Peyer's patch (tissue), 4 donors: ENCODE data around the gene SCN5A. TPM values are rescaled to one million over a fixed set of nuclear protein-coding genes. Genes with fewer than 3 reads are reported as not detected.

Experiments used
- DNase-seq, 3 donors: peaks; one replicate each; pipeline ENCODE4 v3.0.0-alpha.2; 2017 to 2019
- H3K27ac ChIP-seq, 4 donors: fragments of 200-600 bp; sonication (generic); one replicate each; pipeline ENCODE4 v1.5.1; 2016 to 2019
- H3K27me3 ChIP-seq, 2 donors: fragments of 200-600 bp; sonication (generic); one replicate each; pipeline ENCODE4 v1.5.1; 2019
- H3K36me3 ChIP-seq, 3 donors: fragments of 200-600 bp; sonication (generic); one replicate each; pipeline ENCODE4 v1.5.1; 2016 to 2019
- H3K4me1 ChIP-seq, 4 donors: fragments of 200-600 bp; sonication (generic); one replicate each; pipeline ENCODE4 v1.5.1; 2016 to 2019
- H3K4me3 ChIP-seq, 4 donors: fragments of 200-600 bp; sonication (generic); 1 replicate in 3 of 4; 2 replicates in 1 of 4; pipeline ENCODE4 v1.5.1; 2016 to 2019; ENCODE audit warnings: mild to moderate bottlenecking in 1 of 4
- H3K9me3 ChIP-seq, 4 donors: fragments of 200-600 bp; sonication (generic); one replicate each; pipeline ENCODE4 v1.5.1; 2016 to 2019; ENCODE audit warnings: mild to moderate bottlenecking in 1 of 4
- POLR2A ChIP-seq, 2 donors: fragments of 450-650 bp; IDR thresholded peaks; one replicate each; pipeline ENCODE4 v1.5.1; 2017; ENCODE audit warnings: antibody characterized with exemption in 2 of 2, mild to moderate bottlenecking in 2 of 2, moderate library complexity in 2 of 2
- total RNA-seq, 4 donors: library from RNA; depleted of rRNA; stranded (reverse); fragments of >200 nt; gene quantifications; one replicate each; pipeline ENCODE4 v1.1.0, GENCODE V29; 2016
- TF ChIP-seq, protein P1 (sequence below), 6 experiments: fragments of 450-650 bp in 4 of 6; fragments of 200-600 bp in 2 of 6; sonication (generic) in 1 of 6; IDR thresholded peaks; one replicate each; pipeline ENCODE4 v1.5.1; 2017 to 2019; ENCODE audit warnings: antibody characterized with exemption in 6 of 6, mild to moderate bottlenecking in 3 of 6, moderate library complexity in 1 of 6

SCN5A gene
- total RNA-seq, 4 donors from 2014 or later = 0.13 TPM; not detected in 3

DNA sequence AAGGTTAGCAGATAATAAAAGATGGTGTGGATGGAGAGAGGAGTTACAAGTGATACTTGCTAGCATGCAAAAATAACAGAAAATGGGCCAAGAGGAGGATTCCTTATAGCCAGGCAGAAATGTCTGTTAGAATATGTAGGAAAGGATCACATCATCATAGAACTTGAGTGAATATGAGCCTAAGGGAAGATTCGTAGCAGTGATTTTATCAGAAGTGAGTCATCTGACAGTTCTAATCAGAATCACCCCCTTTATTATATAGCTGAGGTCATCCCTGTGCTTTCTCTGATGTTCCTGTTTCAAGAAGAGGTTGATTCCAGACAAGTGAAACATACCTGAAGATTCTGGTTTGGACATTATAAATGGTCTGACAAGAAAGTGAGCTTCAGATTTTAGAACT, 130.5 kb downstream of the SCN5A start:
- Histone ChIP-seq H3K27ac (no peak overlapping the region), H3K4me3 (no peak overlapping the region), H3K9me3 (no peaks in the 10 kb centered on the region), H3K36me3 (peaks cover 0 to 8% (median 0%) of the 10 kb centered on the region in 3 donors), H3K4me1 (no peaks in the 10 kb centered on the region), H3K27me3 (no peaks in the 10 kb centered on the region)
- TF ChIP-seq, protein P1, sequence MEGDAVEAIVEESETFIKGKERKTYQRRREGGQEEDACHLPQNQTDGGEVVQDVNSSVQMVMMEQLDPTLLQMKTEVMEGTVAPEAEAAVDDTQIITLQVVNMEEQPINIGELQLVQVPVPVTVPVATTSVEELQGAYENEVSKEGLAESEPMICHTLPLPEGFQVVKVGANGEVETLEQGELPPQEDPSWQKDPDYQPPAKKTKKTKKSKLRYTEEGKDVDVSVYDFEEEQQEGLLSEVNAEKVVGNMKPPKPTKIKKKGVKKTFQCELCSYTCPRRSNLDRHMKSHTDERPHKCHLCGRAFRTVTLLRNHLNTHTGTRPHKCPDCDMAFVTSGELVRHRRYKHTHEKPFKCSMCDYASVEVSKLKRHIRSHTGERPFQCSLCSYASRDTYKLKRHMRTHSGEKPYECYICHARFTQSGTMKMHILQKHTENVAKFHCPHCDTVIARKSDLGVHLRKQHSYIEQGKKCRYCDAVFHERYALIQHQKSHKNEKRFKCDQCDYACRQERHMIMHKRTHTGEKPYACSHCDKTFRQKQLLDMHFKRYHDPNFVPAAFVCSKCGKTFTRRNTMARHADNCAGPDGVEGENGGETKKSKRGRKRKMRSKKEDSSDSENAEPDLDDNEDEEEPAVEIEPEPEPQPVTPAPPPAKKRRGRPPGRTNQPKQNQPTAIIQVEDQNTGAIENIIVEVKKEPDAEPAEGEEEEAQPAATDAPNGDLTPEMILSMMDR (IDR thresholded peaks at IDR 0.05) = no peak
- TF ChIP-seq POLR2A (IDR thresholded peaks at IDR 0.05) = no peak
- DNase-seq = no peak

DNA sequence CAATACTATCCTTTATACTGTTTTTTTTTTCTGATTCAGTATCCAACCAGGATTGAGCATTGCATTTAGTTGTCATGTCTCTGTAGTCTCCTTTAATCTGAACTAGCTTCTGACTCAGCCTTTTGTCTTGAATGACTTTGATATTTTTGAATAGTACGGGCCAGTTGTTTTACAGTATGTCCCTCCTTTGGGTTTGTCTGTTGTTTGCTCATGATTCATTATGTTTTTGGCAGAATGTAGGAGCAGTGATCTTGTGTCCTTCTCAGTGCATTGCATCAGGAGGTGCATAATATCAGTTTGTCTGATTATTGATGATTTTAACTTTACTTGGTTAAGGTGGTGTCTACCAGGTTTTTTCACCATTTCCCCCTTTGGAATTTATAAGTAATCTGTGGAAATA, 132.8 kb downstream of the SCN5A start:
- Histone ChIP-seq H3K4me1 (no peaks in the 10 kb centered on the region), H3K4me3 (no peak overlapping the region), H3K27ac (no peak overlapping the region), H3K27me3 (no peaks in the 10 kb centered on the region), H3K36me3 (peaks cover 0 to 4% (median 0%) of the 10 kb centered on the region in 3 donors), H3K9me3 (no peaks in the 10 kb centered on the region)
- TF ChIP-seq, protein P1 (IDR thresholded peaks at IDR 0.05) = no peak
- no peak for TF ChIP-seq POLR2A (IDR thresholded peaks at IDR 0.05)
- no peak for DNase-seq

DNA sequence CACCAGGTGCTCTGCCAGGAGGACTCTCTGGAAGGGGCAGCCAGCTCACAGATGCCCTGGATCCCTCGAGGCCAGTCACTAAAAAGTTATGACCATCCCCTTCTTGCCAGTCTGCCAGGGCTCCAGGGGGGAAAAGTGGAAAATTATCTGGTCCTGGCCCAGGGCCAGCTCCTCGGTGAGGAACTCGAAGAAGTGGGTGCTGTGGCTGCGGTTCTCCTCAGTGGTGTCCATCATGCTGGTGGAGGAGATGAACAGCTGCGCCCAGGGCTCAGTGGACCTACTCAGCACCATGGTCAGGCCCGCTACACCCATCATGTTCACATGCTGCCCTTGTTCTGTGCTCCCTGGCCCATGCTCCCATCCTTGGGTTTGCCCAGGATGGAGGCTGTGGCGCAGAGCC, 134.1 kb downstream of the SCN5A start:
- Histone ChIP-seq H3K4me1 (no peaks in the 10 kb centered on the region), H3K27me3 (no peaks in the 10 kb centered on the region), H3K27ac (no peak overlapping the region), H3K36me3 (peaks cover 0 to 7% (median 0%) of the 10 kb centered on the region in 3 donors), H3K4me3 (no peak overlapping the region), H3K9me3 (no peaks in the 10 kb centered on the region)
- DNase-seq = no peak
- no peak for TF ChIP-seq POLR2A (IDR thresholded peaks at IDR 0.05)
- TF ChIP-seq, protein P1 (IDR thresholded peaks at IDR 0.05) = no peak

DNA sequence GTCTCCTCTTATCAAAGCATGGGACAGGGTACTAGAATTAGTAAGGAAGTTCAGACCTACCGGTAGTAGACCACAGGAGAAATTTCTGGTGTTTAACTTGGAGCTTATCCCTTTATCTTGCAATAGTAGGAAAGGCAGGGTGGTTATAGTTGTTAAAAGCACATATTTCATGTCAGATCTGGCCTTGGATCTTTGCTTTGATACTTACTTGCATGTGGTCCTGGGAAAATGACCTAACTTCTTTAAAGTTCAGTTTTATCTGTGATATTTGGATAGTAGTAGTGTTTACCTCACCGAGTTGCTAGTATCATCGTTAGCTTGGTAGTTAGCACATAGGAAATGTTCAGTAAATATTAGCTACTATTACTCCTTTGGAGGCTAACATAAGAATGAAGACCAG, 137.9 kb downstream of the SCN5A start:
- Histone ChIP-seq H3K4me1 (no peaks in the 10 kb centered on the region), H3K27me3 (no peaks in the 10 kb centered on the region), H3K27ac (no peak overlapping the region), H3K9me3 (no peaks in the 10 kb centered on the region), H3K4me3 (no peak overlapping the region), H3K36me3 (peaks cover 0 to 20% (median 0%) of the 10 kb centered on the region in 3 donors)
- DNase-seq = no peak
- TF ChIP-seq POLR2A (IDR thresholded peaks at IDR 0.05) = no peak
- TF ChIP-seq, protein P1 (IDR thresholded peaks at IDR 0.05) = no peak

DNA sequence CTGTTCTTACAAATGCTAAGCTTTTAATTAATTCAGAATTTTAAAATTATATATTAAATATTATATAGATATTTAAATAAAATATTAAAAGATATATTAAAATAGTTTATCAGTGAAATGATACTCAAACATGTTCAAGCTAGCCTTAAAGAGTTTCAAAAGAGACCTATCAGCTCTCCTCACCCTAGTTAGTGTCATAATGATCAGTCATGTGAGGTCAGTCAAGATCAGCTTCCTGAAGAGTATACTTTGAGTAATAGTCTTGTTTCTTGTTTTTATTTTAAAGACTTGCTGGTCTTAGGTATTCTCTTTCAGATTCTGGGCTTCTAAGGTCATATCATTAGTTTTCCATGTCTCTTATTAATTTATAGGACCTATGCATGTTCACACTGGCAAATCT, 138.9 kb downstream of the SCN5A start:
- no peak overlapping the region for H3K4me3 ChIP-seq
- no peak for TF ChIP-seq POLR2A (IDR thresholded peaks at IDR 0.05)
- TF ChIP-seq, protein P1 (IDR thresholded peaks at IDR 0.05) = no peak
- DNase-seq = no peak
- no peaks in the 10 kb centered on the region for H3K4me1 ChIP-seq
- H3K27ac ChIP-seq = no peak overlapping the region
- H3K36me3 ChIP-seq = peaks cover 0 to 20% (median 0%) of the 10 kb centered on the region in 3 donors
- no peaks in the 10 kb centered on the region for H3K27me3 ChIP-seq
- no peaks in the 10 kb centered on the region for H3K9me3 ChIP-seq

DNA sequence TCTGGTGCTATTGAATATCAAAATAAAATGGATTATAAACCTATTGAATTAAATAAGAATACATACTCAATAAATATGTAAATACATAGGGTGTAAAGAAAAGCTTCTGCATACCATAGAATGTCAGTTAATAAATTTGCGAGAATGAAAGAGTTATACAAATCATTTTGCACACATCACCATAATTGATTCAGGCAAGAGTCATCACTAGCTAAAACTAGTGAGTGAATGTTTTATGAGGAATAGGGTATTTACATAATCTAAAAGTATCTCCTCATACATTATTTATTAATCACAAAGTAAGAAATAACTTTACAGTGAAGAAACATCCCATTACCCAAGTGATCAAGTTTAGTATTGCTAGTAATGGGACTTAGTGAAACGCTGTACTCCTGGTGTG, 139.8 kb downstream of the SCN5A start:
- TF ChIP-seq, protein P1 (IDR thresholded peaks at IDR 0.05) = no peak
- TF ChIP-seq POLR2A (IDR thresholded peaks at IDR 0.05) = no peak
- Histone ChIP-seq H3K27ac (no peak overlapping the region), H3K4me3 (no peak overlapping the region), H3K36me3 (peaks cover 0 to 21% (median 0%) of the 10 kb centered on the region in 3 donors), H3K9me3 (no peaks in the 10 kb centered on the region), H3K4me1 (no peaks in the 10 kb centered on the region), H3K27me3 (no peaks in the 10 kb centered on the region)
- no peak for DNase-seq
